Smooth muscle cell (in vitro differentiated cells): ENCODE measurements around the gene PHGDH. TPM values are rescaled to one million over a fixed set of nuclear protein-coding genes. Genes with fewer than 3 reads are reported as not detected.
"Not testable (repeated sequence)": the region's sequence is repeated elsewhere in the genome, so short reads cannot be mapped to it uniquely, and the experiment has no call there.

Source experiments
- DNase-seq: peaks from one replicate; lab custom pipeline; 2025; ENCODE audit not compliant: unreplicated experiment; lab: John Stamatoyannopoulos, UW
- H2AFZ ChIP-seq: fragments of 200-600 bp; sonication (generic); 2 replicates; pipeline ENCODE4 v1.6.0; 2016; ENCODE audit warnings: antibody characterized with exemption, low read depth, mild to moderate bottlenecking
- H3F3A ChIP-seq: fragments of 200-600 bp; sonication (generic); 2 replicates; pipeline ENCODE4 v1.6.0; 2017; ENCODE audit warnings: antibody characterized with exemption, low read depth
- H3K27ac ChIP-seq: fragments of 200-600 bp; sonication (generic); 2 replicates; pipeline ENCODE4 v1.5.1; 2016; ENCODE audit warnings: low read depth, mild to moderate bottlenecking
- H3K27me3 ChIP-seq: fragments of 200-600 bp; sonication (generic); 2 replicates; pipeline ENCODE4 v1.6.1; 2016; ENCODE audit warnings: low read depth, mild to moderate bottlenecking
- H3K36me3 ChIP-seq: fragments of 200-600 bp; sonication (generic); 2 replicates; pipeline ENCODE4 v1.5.1; 2016; ENCODE audit warnings: low read depth
- H3K4me1 ChIP-seq: fragments of 200-600 bp; sonication (generic); 2 replicates; pipeline ENCODE4 v1.5.1; 2016; ENCODE audit warnings: low read depth
- H3K4me2 ChIP-seq: fragments of 200-600 bp; sonication (generic); 2 replicates; pipeline ENCODE4 v1.6.0; 2016; ENCODE audit warnings: mild to moderate bottlenecking
- H3K4me3 ChIP-seq: fragments of 200-600 bp; sonication (generic); 2 replicates; pipeline ENCODE4 v1.5.1; 2016; ENCODE audit warnings: mild to moderate bottlenecking
- H3K79me2 ChIP-seq: fragments of 200-600 bp; sonication (generic); 2 replicates; pipeline ENCODE4 v1.6.0; 2016; ENCODE audit warnings: low read depth, mild to moderate bottlenecking
- H3K9ac ChIP-seq: fragments of 200-600 bp; sonication (generic); 2 replicates; pipeline ENCODE4 v1.6.0; 2016; ENCODE audit warnings: low read depth
- H3K9me3 ChIP-seq: fragments of 200-600 bp; sonication (generic); replicated peaks from 2 replicates; pipeline ENCODE4 v1.5.1; 2016; ENCODE audit warnings: low read depth
- H4K20me1 ChIP-seq: fragments of 200-600 bp; sonication (generic); 2 replicates; pipeline ENCODE4 v1.6.0; 2016; ENCODE audit warnings: low read depth
- CTCF ChIP-seq: fragments of 200-600 bp; sonication (generic); IDR thresholded peaks from 2 replicates; pipeline ENCODE4 v1.5.1; 2017; ENCODE audit warnings: borderline replicate concordance, mild to moderate bottlenecking, antibody characterized with exemption; ENCODE audit not compliant: insufficient read depth, poor library complexity, severe bottlenecking
- WGBS: methylation state at CpG from one replicate; pipeline ENCODE4 v1.1.7; 2016; ENCODE audit warnings: low lambda C conversion rate; 5-methylcytosine and 5-hydroxymethylcytosine counted together
- polyA plus RNA-seq: library from polyadenylated mRNA; unstranded; fragments of >200 nt; fragmentation: Nextera tagmentation; extraction: Ambion mirVana; gene quantifications from 2 replicates; pipeline ENCODE4 v1.2.1, GENCODE V29; 2016
- total RNA-seq: library from RNA; depleted of rRNA; stranded (reverse); fragments of >200 nt; gene quantifications from 2 replicates; pipeline ENCODE4 v1.2.3, GENCODE V29; 2014

PHGDH gene
- total and polyA plus RNA-seq, 2 experiments from 2014 or later: 93.2 to 134 TPM

DNA sequence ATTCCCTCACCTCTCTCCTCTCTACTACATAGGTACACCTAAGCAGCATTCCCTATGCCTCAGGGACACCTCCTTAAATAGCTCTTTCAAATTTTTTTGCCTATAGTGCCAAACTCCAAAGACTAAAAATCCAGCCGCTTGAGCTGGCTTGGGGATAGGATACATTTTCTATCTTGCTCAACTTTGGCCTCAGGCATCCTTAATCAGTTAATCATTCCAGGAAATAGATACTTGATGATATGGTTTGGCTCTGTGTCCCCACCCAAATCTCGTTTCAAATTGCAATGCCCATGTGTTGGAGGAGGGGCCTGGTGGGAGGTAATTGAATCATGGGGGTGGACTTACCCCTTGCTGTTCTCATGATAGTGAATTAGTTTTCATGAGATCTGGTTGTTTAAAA is 11.4 kb upstream of the PHGDH start:
- Histone ChIP-seq H4K20me1 (no peaks in the 10 kb centered on the region), H3K79me2 (no peaks in the 10 kb centered on the region), H3K27ac (no peak overlapping the region), H3F3A (no peaks in the 10 kb centered on the region), H2AFZ (no peak overlapping the region), H3K9me3 (peaks cover 5% of the 10 kb centered on the region), H3K4me2 (no peak overlapping the region), H3K4me1 (peaks cover 14% of the 10 kb centered on the region), H3K9ac (no peak overlapping the region), H3K36me3 (no peaks in the 10 kb centered on the region), H3K4me3 (no peak overlapping the region), H3K27me3 (no peaks in the 10 kb centered on the region)
- no peak for DNase-seq
- WGBS: 90% methylated on average over 2 of the region's 2 CpGs
- TF ChIP-seq CTCF: no peak

- no peak for TF ChIP-seq CTCF
- H3K79me2 ChIP-seq: no peaks in the 10 kb centered on the region
- H3K4me2 ChIP-seq: no peak overlapping the region
- H3F3A ChIP-seq: no peaks in the 10 kb centered on the region
- H3K27me3 ChIP-seq: no peaks in the 10 kb centered on the region
- no peak for DNase-seq
- H3K27ac ChIP-seq: no peak overlapping the region
- no peak overlapping the region for H3K4me3 ChIP-seq
- peaks cover 14% of the 10 kb centered on the region for H3K4me1 ChIP-seq
- no peak overlapping the region for H2AFZ ChIP-seq
- H3K9me3 ChIP-seq: peaks cover 5% of the 10 kb centered on the region
- no peak overlapping the region for H3K9ac ChIP-seq
- H3K36me3 ChIP-seq: no peaks in the 10 kb centered on the region
- H4K20me1 ChIP-seq: no peaks in the 10 kb centered on the region
These were observed 10.1 kb upstream of the PHGDH start for GRCh38 chr1:119701659-119702058.

DNA sequence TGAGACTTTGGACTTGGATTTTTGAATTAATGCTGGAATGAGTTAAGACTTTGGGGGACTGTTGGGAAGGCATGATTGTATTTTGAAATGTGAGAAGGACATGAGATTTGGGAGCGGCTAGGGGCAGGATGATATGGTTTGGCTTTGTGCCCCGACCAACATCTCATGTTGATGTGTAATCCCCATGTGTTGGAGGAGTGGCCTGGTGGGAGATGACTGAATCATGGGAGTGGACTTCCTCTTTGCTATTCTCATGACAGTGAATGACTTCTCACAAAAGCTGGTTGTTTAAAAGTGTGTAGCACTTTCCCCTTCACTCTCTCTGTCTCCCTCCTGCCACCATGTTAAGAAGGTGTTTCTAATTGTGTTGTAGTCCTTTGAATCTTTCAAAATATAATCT is 9.3 kb upstream of the PHGDH start:
- Histone ChIP-seq H3K36me3 (no peaks in the 10 kb centered on the region), H3K79me2 (no peaks in the 10 kb centered on the region), H3K9me3 (peaks cover 5% of the 10 kb centered on the region), H3K4me2 (no peak overlapping the region), H4K20me1 (no peaks in the 10 kb centered on the region), H3F3A (no peaks in the 10 kb centered on the region), H3K27ac (no peak overlapping the region), H2AFZ (no peak overlapping the region), H3K4me1 (peaks cover 10% of the 10 kb centered on the region), H3K9ac (no peak overlapping the region), H3K27me3 (no peaks in the 10 kb centered on the region), H3K4me3 (no peak overlapping the region)
- TF ChIP-seq CTCF: no peak
- DNase-seq: no peak
- 97% methylated on average over 2 of the region's 2 CpGs for WGBS

GRCh38 chr1:119703666-119704450 is 7.9 kb upstream of the PHGDH start:
- Histone ChIP-seq H3K27ac (no peak overlapping the region), H3K27me3 (no peaks in the 10 kb centered on the region)

DNA sequence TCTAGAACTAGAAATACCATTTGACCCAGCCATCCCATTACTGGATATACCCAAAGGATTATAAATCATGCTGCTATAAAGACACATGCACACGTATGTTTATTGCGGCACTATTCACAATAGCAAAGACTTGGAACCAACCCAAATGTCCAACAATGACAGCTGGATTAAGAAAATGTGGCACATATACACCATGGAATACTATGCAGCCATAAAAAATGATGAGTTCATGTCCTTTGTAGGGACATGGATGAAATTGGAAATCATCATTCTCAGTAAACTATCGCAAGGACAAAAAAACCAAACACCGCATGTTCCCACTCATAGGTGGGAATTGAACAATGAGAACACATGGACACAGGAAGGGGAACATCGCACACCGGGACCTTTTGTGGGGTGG is 5.1 kb upstream of the PHGDH start:
- not testable (repeated sequence) for H3F3A ChIP-seq, H3K27ac ChIP-seq, H3K4me2 ChIP-seq, DNase-seq, H4K20me1 ChIP-seq, H3K4me3 ChIP-seq, H3K36me3 ChIP-seq, H2AFZ ChIP-seq, H3K9me3 ChIP-seq, H3K79me2 ChIP-seq, H3K4me1 ChIP-seq, H3K27me3 ChIP-seq, H3K9ac ChIP-seq
- 99% methylated on average over 6 of the region's 6 CpGs for WGBS

More at GRCh38 chr1:119703666-119704450, 7.9 kb upstream of the PHGDH start:
- H3K4me2 ChIP-seq: no peak overlapping the region
- no peak for DNase-seq
- no peaks in the 10 kb centered on the region for H3K36me3 ChIP-seq
- no peak overlapping the region for H3K4me3 ChIP-seq
- no peaks in the 10 kb centered on the region for H3K4me1 ChIP-seq
- no peak overlapping the region for H3K9ac ChIP-seq
- peaks cover 5% of the 10 kb centered on the region for H3K9me3 ChIP-seq
- H2AFZ ChIP-seq: no peak overlapping the region
- H3K79me2 ChIP-seq: no peaks in the 10 kb centered on the region
- no peaks in the 10 kb centered on the region for H3F3A ChIP-seq
- no peak for TF ChIP-seq CTCF
- H4K20me1 ChIP-seq: no peaks in the 10 kb centered on the region
- 53% methylated on average over 6 of the region's 6 CpGs for WGBS

GRCh38 chr1:119711356-119711803 is 354 bp upstream of the PHGDH start:
- Histone ChIP-seq H3F3A (peaks cover 11% of the 10 kb centered on the region), H3K4me3 (peak overlapping the region; percentile 86), H3K79me2 (peaks cover 33% of the 10 kb centered on the region), H3K4me2 (peak overlapping the region; percentile 96), H3K4me1 (peaks cover 31% of the 10 kb centered on the region), H2AFZ (peak overlapping the region; percentile 77), H4K20me1 (peaks cover 30% of the 10 kb centered on the region)
- WGBS: 13% methylated on average over 8 of the region's 10 CpGs
- H3K27ac ChIP-seq, H3K27me3 ChIP-seq, H3K9me3 ChIP-seq, H3K9ac ChIP-seq, DNase-seq, H3K36me3 ChIP-seq: not testable (repeated sequence)
